Renal pelvis (tissue), 4 donors: ENCODE measurements around the gene SMYD3. TPM values are rescaled to one million over a fixed set of nuclear protein-coding genes. Genes with fewer than 3 reads are reported as not detected.

Experiments
- DNase-seq: peaks from one replicate; pipeline ENCODE4 v3.0.0-alpha.2; 2013
- polyA plus RNA-seq, 3 donors: library from polyadenylated mRNA; unstranded; fragments of 120-200 nt; gene quantifications; one replicate each; pipeline ENCODE4 v1.2.1, GENCODE V29; 2013; ENCODE audit not compliant: insufficient read length in 3 of 3

Gene SMYD3
- polyA plus RNA-seq, 3 donors: 25.8 to 30.3 (median 26.1) TPM

GRCh38 chr1:246280551-246280950 is 226.5 kb downstream of the SMYD3 start:
- DNase-seq: peak; percentile 33

GRCh38 chr1:246279402-246279801 is 227.7 kb downstream of the SMYD3 start:
- DNase-seq: no peak

- DNase-seq: no peak
These were observed 228.7 kb downstream of the SMYD3 start for GRCh38 chr1:246278371-246278770.

- no peak for DNase-seq
These were observed 232.0 kb downstream of the SMYD3 start for GRCh38 chr1:246275036-246275435.

- no peak for DNase-seq
These were observed 232.9 kb downstream of the SMYD3 start for GRCh38 chr1:246274186-246274585.

GRCh38 chr1:246271516-246271915 is 235.6 kb downstream of the SMYD3 start:
- no peak for DNase-seq

GRCh38 chr1:246270236-246270635 is 236.8 kb downstream of the SMYD3 start:
- DNase-seq: no peak

- DNase-seq: no peak
These were observed 237.6 kb downstream of the SMYD3 start for GRCh38 chr1:246269466-246269865.

GRCh38 chr1:246267896-246268295 is 239.2 kb downstream of the SMYD3 start:
- no peak for DNase-seq

- no peak for DNase-seq
These were observed 239.7 kb downstream of the SMYD3 start for GRCh38 chr1:246267426-246267825.

- DNase-seq: no peak
These were observed 241.6 kb downstream of the SMYD3 start for GRCh38 chr1:246265481-246265880.

GRCh38 chr1:246262281-246262680 is 244.8 kb downstream of the SMYD3 start:
- no peak for DNase-seq

GRCh38 chr1:246261639-246262038 is 245.4 kb downstream of the SMYD3 start:
- DNase-seq: no peak

GRCh38 chr1:246258250-246258649 is 248.8 kb downstream of the SMYD3 start:
- no peak for DNase-seq

- DNase-seq: no peak
These were observed 251.3 kb downstream of the SMYD3 start for GRCh38 chr1:246255773-246256172.

GRCh38 chr1:246254854-246255253 is 252.2 kb downstream of the SMYD3 start:
- no peak for DNase-seq

GRCh38 chr1:246246430-246246829 is 260.6 kb downstream of the SMYD3 start:
- no peak for DNase-seq

- DNase-seq: no peak
These were observed 261.5 kb downstream of the SMYD3 start for GRCh38 chr1:246245541-246245940.

- no peak for DNase-seq
These were observed 275.0 kb downstream of the SMYD3 start for GRCh38 chr1:246232126-246232525.

- no peak for DNase-seq
These were observed 281.0 kb downstream of the SMYD3 start for GRCh38 chr1:246226041-246226440.

- DNase-seq: no peak
These were observed 285.4 kb downstream of the SMYD3 start for GRCh38 chr1:246221485-246222255.

- DNase-seq: no peak
These were observed 286.5 kb downstream of the SMYD3 start for GRCh38 chr1:246220495-246221065.

- no peak for DNase-seq
These were observed 287.5 kb downstream of the SMYD3 start for GRCh38 chr1:246219508-246220030.

GRCh38 chr1:246218686-246219085 is 288.4 kb downstream of the SMYD3 start:
- DNase-seq: no peak
